Endothelial cell of umbilical vein (primary cell): Measurements from ENCODE around the gene LRRC8E. TPM values are rescaled to one million over a fixed set of nuclear protein-coding genes. Genes with fewer than 3 reads are reported as not detected.

Source experiments
- BruUV-seq: library from RNA; stranded (reverse); fragments of 400-500 nt; replicated peaks from 2 replicates; lab custom pipeline; 2021; lab: Mats Ljungman, UMichigan
- CTCF ChIA-PET: fragments of 300-600, 350-600 bp; sonication (Branson Sonifier 250); formaldehyde crosslinking; loops from one replicate; lab custom pipeline; 2021; ENCODE audit warnings: antibody characterized with exemption, inconsistent platforms; lab: Charles Lee
- POLR2A ChIA-PET: fragments of 300-600, 350-600 bp; sonication (Branson Sonifier 250); formaldehyde crosslinking; loops from one replicate; lab custom pipeline; 2021; ENCODE audit warnings: antibody characterized with exemption, inconsistent platforms; lab: Charles Lee
- DNase-seq: peaks from one replicate; pipeline ENCODE4 v3.0.0-alpha.2; 2011; ENCODE audit warnings: low read depth, low spot score
- FAIRE-seq: peaks from 2 replicates; lab custom pipeline; 2011; peaks lifted over from hg19 to GRCh38; lab: Jason Lieb, UNC
- H2AFZ ChIP-seq: 2 replicates; pipeline ENCODE4 v1.6.0; 2012; ENCODE audit warnings: low read depth, low read length, control low read depth, inconsistent platforms
- H3K27ac ChIP-seq: 2 replicates; pipeline ENCODE4 v1.5.1; 2011; ENCODE audit warnings: low read depth, mild to moderate bottlenecking, control low read depth, low read length, moderate library complexity; ENCODE audit not compliant: insufficient read depth
- H3K27me3 ChIP-seq, 2 experiments: 2 replicates each; pipeline versions ENCODE4 v1.6.0 to v1.6.1; 2011; ENCODE audit warnings: low read length in 2 of 2, mixed read lengths in 1 of 2; ENCODE audit not compliant: control insufficient read depth in 2 of 2, insufficient read depth in 2 of 2
- H3K36me3 ChIP-seq, 2 experiments: 2 replicates in 1 of 2; 3 replicates in 1 of 2; pipeline ENCODE4 v1.5.1; 2011; ENCODE audit warnings: low read length in 2 of 2, mild to moderate bottlenecking in 1 of 2, moderate library complexity in 1 of 2; ENCODE audit not compliant: control insufficient read depth in 2 of 2, insufficient read depth in 2 of 2; ENCODE audit errors: extremely low read depth in 1 of 2
- H3K4me1 ChIP-seq: 3 replicates; pipeline ENCODE4 v1.5.1; 2011; ENCODE audit warnings: mild to moderate bottlenecking, low read length; ENCODE audit not compliant: control insufficient read depth, insufficient read depth; ENCODE audit errors: extremely low read depth
- H3K4me2 ChIP-seq: 2 replicates; pipeline ENCODE4 v1.6.1; 2011; ENCODE audit warnings: low read length, control low read depth, mixed read lengths; ENCODE audit not compliant: insufficient read depth
- H3K4me3 ChIP-seq, 3 experiments: fragments of 200-600 bp in 1 of 3; sonication (generic), shearing (Covaris generic) in 1 of 3; replicated peaks in 1 of 3; 2 replicates each; pipeline ENCODE4 v1.5.1; 2011 to 2016; ENCODE audit warnings: control low read depth in 3 of 3, low read length in 3 of 3, mild to moderate bottlenecking in 2 of 3, inconsistent platforms in 1 of 3, low read depth in 1 of 3, moderate library complexity in 1 of 3; ENCODE audit not compliant: insufficient read depth in 1 of 3
- H3K79me2 ChIP-seq: 2 replicates; pipeline ENCODE4 v1.6.0; 2012; ENCODE audit warnings: low read length, inconsistent platforms; ENCODE audit not compliant: control insufficient read depth, insufficient read depth
- H3K9ac ChIP-seq: replicated peaks from 2 replicates; pipeline ENCODE3; 2011; ENCODE audit warnings: low read length, control low read depth; ENCODE audit not compliant: insufficient read depth; ENCODE audit errors: extremely low read depth
- H3K9me1 ChIP-seq: replicated peaks from 3 replicates; pipeline ENCODE4 v1.6.0; 2011; ENCODE audit warnings: mild to moderate bottlenecking, low read length; ENCODE audit not compliant: control insufficient read depth, insufficient read depth; ENCODE audit errors: extremely low read depth
- H3K9me3 ChIP-seq: replicated peaks from 2 replicates; pipeline ENCODE4 v1.5.1; 2012; ENCODE audit warnings: low read length, inconsistent platforms; ENCODE audit not compliant: control insufficient read depth, insufficient read depth
- H4K20me1 ChIP-seq: replicated peaks from 2 replicates; pipeline ENCODE3; 2011; ENCODE audit warnings: mild to moderate bottlenecking, low read length; ENCODE audit not compliant: control insufficient read depth, insufficient read depth; ENCODE audit errors: extremely low read depth
- CTCF ChIP-seq, 2 donors: IDR thresholded peaks; 1 replicate in 1 of 2; 2 replicates in 1 of 2; pipeline ENCODE4 v1.5.1; 2011; ENCODE audit warnings: low read length in 2 of 2, mild to moderate bottlenecking in 2 of 2, moderate library complexity in 2 of 2, control low read depth in 1 of 2, inconsistent platforms in 1 of 2, low read depth in 1 of 2; ENCODE audit not compliant: insufficient read depth in 1 of 2; ENCODE audit errors: extremely low read depth in 1 of 2
- EZH2 ChIP-seq: IDR thresholded peaks from 2 replicates; pipeline ENCODE4 v1.6.1; 2012; ENCODE audit warnings: borderline replicate concordance, low read depth, mild to moderate bottlenecking, moderate library complexity, low read length, inconsistent platforms; ENCODE audit not compliant: severe bottlenecking
- FOS ChIP-seq: IDR thresholded peaks from 2 replicates; pipeline ENCODE4 v1.6.1; 2011; ENCODE audit warnings: mild to moderate bottlenecking, low read length, moderate library complexity, borderline replicate concordance; ENCODE audit not compliant: insufficient read depth
- GATA2 ChIP-seq: IDR thresholded peaks from 2 replicates; pipeline ENCODE4 v1.7.0; 2011; ENCODE audit warnings: low read depth, mild to moderate bottlenecking, moderate library complexity, mixed read lengths, low read length; ENCODE audit not compliant: insufficient read length, insufficient read depth
- JUN ChIP-seq: IDR thresholded peaks from 2 replicates; pipeline ENCODE4 v1.6.1; 2011; ENCODE audit warnings: borderline replicate concordance, low read depth; ENCODE audit not compliant: insufficient read length, insufficient read depth
- MAX ChIP-seq: IDR thresholded peaks from 2 replicates; pipeline ENCODE4 v1.6.1; 2011; ENCODE audit not compliant: insufficient read depth, insufficient read length
- MYC ChIP-seq: IDR thresholded peaks from one replicate; pipeline ENCODE4 v1.6.1; 2011; ENCODE audit warnings: mild to moderate bottlenecking, low read depth, low read length
- POLR2A ChIP-seq: IDR thresholded peaks from 2 replicates; pipeline ENCODE4 v1.6.1; 2012; ENCODE audit warnings: low read depth, mild to moderate bottlenecking, control low read depth, low read length
- POLR2AphosphoS5 ChIP-seq: IDR thresholded peaks from 2 replicates; pipeline ENCODE4 v1.6.1; 2012; ENCODE audit warnings: low read depth, mild to moderate bottlenecking, control low read depth, low read length, moderate library complexity; ENCODE audit not compliant: insufficient read depth
- dilution Hi-C: fragments of 300-500 bp; cut with MboI; formaldehyde crosslinking; loops from one replicate; pipeline ENCODE4 v1.15.0; 2019; ENCODE audit warnings: low sequenced_read_pairs; ENCODE audit not compliant: extremely low pct_ligation_motif_present
- intact Hi-C: fragments of 100-400 bp; cut with micrococcal nuclease; formaldehyde crosslinking; loops from one replicate; pipeline ENCODE4 v1.10.0; 2022
- polyA plus RNA-seq, 4 experiments: library from polyadenylated mRNA; depleted of rRNA in 3 of 4; stranded (reverse) in 3 of 4; unstranded in 1 of 4; fragments of >200 nt; gene quantifications; 2 replicates each; pipeline versions ENCODE4 v1.2.1 to v1.2.3, GENCODE V29; 2011 to 2012; ENCODE audit warnings: missing spikeins in 1 of 4
- total RNA-seq: library from RNA; stranded (reverse); gene quantifications from 2 replicates; pipeline ENCODE4 v1.2.3, GENCODE V29; 2021

LRRC8E gene
- total and polyA plus RNA-seq, 2 donors (not counting 3 experiments of a cell fraction or from before 2014, with no cell fraction given), result 1.1 to 1.6 TPM

GRCh38 chr19:7856679-7857663 is 31.3 kb upstream of the LRRC8E start:
- Histone ChIP-seq H3K4me2 (no peak overlapping the region), H3K9ac (no peak overlapping the region), H3K27ac (no peak overlapping the region), H3K27me3 (peaks cover 0 to 3% of the 10 kb centered on the region in 2 experiments), H3K36me3 (no peaks in the 10 kb centered on the region), H3K9me1 (no peaks in the 10 kb centered on the region), H2AFZ (no peak overlapping the region), H3K79me2 (no peaks in the 10 kb centered on the region), H3K4me1 (no peaks in the 10 kb centered on the region), H3K9me3 (no peaks in the 10 kb centered on the region), H4K20me1 (no peaks in the 10 kb centered on the region), H3K4me3 (no peak overlapping the region)
- FAIRE-seq, result no peak
- dilution Hi-C loops, result no loop called here
- CTCF ChIA-PET, result interaction anchor here (0.8 to 1.5 kb wide), 2 partner anchors 12 to 13 kb away, joined by 3 to 6 read pairs; no protein-coding TSS in a partner anchor
- DNase-seq, result no peak
- intact Hi-C loops, result no loop called here
- TF ChIP-seq GATA2 (no peak), JUN (no peak), POLR2A (no peak), CTCF (IDR thresholded peaks at IDR 0.05; ENCODE audit: extremely low read depth in 1 of 2, insufficient read depth in 1 of 2, low read depth in 1 of 2, low read length in 2 of 2) (no peak), MYC (no peak), EZH2 (no peak), POLR2AphosphoS5 (no peak), MAX (no peak), FOS (no peak)
- BruUV-seq, result no TSS peak
- POLR2A ChIA-PET, result no interaction called here
